GM10847 (cell line): ENCODE measurements around the gene ENTPD6.

Experiments used
- POLR2A ChIP-seq: IDR thresholded peaks from 2 replicates; pipeline ENCODE4 v1.6.1; 2011; ENCODE audit not compliant: insufficient read length; ENCODE audit errors: extremely low read depth

Gene ENTPD6

DNA sequence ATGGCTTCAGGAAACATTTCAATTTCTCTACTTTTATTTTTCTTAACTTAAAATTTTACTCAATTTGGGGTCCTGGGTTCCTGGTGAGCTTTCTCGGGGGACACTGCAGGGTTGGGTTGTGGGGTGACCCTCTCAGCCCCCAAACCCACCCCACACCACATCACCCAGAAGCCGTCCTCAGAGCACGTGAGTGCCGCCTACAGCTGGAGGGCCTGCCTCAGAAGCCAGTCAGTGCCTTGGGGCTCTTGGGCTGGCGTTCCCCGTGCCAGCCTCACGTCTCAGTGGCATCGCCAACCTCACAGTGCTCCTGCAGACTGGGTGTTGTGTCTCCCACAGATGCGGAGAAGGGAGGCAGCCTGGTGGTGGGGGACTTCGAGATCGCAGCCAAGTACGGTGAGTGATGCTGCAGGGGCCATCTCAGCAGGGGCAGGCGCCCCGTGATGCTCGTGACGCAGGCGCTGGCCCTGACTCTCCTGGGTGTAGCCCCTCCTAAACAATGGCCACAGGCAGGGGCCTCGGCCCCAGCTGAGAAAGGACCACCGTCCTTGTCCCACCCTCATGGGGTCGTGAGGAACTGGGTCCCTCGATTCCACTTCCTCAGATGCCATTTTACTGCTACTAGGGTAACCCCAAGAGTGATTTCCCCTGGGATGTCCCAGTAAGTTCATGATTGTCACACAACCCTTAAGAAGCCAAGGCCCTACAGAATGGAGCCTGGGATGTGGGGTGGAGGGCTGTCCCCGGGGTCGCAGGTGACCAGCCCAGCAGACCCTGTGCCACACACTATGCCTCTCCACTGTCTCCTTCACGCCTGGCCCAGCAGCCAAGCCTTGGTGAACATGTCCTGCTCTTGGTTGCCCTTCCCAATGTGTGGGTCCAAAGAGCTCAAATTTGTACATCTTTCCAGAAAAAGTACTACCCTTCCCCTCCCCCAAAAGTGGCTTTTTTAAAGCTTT, 28.5 kb downstream of the ENTPD6 start:
- TF ChIP-seq POLR2A = no peak

DNA sequence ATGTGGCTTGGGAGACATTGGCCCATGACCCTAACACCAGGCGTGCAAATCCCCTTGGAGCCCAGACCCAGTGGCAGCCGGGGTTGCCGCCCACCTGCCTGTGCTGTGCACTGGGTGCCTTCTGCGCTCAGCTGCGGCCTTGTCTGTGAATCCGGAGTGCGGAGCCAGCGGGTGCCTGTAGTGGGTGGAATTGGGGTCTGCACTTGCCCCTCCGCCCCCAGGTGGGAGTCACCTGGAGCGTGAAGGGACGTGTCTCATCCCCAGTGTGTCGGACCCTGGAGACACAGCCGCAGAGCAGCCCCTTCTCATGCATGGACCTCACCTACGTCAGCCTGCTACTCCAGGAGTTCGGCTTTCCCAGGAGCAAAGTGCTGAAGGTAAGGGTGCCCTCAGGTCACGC, 29.4 kb downstream of the ENTPD6 start:
- no peak for TF ChIP-seq POLR2A

DNA sequence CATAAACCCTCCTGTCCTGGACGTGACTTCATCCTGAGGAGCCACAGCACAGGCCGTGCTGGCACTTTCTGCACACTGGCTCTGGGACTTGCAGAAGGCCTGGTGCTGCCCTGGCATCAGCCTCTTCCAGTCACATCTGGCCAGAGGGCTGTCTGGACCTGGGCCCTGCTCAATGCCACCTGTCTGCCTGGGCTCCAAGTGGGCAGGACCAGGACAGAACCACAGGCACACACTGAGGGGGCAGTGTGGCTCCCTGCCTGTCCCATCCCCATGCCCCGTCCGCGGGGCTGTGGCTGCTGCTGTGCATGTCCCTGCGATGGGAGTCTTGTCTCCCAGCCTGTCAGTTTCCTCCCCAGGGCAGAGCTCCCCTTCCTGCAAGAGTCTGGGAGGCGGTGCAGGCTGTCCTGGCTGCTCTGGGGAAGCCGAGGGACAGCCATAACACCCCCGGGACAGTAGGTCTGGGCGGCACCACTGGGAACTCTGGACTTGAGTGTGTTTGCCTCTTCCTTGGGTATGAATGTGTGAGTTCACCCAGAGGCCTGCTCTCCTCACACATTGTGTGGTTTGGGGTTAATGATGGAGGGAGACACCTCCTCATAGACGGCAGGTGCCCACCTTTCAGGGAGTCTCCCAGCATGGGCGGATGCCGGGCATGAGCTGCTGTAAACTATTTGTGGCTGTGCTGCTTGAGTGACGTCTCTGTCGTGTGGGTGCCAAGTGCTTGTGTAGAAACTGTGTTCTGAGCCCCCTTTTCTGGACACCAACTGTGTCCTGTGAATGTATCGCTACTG, 30.3 kb downstream of the ENTPD6 start:
- TF ChIP-seq POLR2A = no peak

DNA sequence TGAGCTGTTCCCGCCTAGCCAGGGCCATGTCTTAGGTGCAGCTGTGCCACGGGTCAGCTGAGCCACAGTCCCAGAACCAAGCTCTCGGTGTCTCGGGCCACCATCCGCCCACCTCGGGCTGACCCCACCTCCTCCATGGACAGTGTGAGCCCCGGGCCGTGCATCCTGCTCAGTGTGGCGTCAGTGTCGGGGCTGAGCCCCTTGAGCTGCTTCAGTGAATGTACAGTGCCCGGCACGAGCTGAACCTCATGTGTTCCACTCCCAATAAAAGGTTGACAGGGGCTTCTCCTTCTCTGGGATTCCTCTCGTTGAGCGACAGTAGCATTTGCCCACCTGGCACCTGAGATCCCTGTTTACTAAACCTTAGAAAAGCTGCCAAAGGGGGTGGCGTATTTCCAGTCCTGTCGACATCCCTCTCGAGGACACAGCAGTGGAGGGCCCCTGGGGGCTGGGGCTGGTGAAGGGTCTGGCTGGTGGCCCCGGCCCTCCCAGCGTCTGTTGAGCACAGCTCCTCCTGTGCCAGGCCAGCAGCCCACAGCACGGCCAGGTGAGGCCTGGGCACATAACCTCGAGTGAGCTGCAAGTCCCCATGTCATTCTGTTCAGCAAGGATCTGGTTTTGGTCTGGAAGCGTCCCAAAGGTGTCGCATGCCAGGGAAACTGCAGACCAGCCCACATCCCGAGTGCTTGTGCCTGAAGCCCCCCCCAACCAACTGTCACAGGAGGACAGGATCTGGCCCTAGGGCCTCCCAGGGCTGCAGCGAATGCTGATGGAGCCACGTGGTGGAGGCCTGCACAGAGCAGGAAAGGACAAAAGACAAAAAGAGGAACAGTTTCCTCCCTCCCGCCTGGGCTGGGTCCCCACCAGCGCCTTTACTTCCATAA, 31.2 kb downstream of the ENTPD6 start:
- no peak for TF ChIP-seq POLR2A

DNA sequence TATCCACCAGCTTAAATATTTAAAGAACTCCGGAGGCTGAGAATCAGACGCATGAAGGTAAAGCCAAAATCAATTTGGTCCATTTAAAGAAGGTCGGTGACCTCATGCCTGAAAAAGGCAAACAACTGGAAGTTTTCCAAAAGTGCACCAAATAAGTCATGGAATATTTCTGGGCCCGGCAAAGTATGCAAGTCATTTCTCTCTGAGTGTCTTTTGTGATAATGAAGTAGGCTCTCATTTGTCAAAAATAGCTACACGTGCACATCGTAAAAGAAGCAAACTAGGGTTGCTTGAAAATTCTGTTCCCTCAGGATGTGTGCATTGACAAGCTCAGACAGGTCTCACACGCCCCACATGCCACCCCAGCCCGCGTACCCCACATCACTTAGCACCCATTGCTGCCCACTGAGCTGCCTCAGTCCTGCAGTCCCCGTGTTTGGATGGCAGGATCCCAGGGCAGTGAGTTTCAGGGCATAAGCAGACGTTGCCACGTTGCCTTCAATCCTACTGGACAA, 31.9 kb downstream of the ENTPD6 start:
- no peak for TF ChIP-seq POLR2A

DNA sequence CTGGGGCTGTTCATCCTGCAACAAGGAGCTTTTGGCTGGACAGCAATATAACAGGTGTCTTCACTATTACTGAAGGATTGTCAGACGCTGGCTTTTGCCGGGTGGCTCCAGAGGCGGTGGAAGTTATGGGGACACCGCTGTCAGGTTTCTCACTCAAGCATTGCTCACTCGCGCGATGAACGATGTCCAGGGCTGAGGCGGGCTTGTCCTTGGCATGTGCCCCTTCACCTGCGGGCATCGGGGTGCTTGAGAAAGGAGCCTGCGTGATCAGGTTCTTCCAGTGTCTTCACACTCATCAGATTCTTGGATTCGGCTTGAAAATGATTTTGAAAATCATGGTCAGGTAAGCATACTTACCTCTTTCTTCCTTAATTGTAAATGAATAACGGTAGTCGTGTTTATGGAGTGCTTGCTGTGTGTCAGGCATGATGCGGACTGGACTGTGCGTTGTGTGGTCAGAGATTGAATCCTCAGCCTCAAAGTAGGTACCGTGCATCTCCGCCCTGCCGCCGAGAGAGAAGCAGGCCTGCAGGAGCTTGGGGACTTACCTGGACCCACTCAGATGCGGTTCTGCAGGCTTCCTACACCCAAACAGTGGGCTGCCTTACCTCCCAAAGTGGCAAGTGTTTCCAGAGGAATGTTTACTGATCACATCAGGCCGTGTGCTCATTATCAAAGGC, 34.1 kb downstream of the ENTPD6 start:
- TF ChIP-seq POLR2A = no peak

DNA sequence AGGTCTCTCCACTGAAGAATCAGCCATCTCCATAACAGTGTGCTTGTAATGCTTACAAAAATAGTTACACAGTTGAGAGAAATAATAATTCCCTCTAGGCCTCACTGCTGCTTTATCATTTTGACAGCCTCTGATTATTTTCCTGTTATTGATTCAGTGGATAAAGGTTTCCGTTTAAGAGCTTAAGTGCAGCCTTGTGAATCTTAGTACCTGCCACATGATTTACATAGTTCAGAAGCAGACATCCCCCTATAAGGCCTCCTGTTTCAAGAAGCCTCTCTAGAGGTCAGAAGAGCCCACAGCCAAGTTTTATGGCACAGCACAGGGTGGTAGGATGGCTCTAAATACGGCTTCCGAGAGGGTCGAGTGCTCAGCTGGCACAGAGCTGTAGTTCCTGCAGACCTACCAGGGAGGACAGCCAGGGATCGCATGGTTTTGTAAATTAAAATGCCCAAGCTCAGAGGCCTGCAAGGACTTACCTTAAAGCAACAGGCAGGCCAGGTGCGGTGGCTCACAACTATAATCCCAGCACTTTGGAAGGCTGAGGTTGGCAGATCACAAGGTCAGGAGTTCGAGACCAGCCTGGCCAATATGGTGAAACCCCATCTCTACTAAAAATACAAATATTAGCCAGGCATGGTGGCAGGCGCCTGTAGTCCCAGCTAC, 34.8 kb downstream of the ENTPD6 start:
- TF ChIP-seq POLR2A = no peak

DNA sequence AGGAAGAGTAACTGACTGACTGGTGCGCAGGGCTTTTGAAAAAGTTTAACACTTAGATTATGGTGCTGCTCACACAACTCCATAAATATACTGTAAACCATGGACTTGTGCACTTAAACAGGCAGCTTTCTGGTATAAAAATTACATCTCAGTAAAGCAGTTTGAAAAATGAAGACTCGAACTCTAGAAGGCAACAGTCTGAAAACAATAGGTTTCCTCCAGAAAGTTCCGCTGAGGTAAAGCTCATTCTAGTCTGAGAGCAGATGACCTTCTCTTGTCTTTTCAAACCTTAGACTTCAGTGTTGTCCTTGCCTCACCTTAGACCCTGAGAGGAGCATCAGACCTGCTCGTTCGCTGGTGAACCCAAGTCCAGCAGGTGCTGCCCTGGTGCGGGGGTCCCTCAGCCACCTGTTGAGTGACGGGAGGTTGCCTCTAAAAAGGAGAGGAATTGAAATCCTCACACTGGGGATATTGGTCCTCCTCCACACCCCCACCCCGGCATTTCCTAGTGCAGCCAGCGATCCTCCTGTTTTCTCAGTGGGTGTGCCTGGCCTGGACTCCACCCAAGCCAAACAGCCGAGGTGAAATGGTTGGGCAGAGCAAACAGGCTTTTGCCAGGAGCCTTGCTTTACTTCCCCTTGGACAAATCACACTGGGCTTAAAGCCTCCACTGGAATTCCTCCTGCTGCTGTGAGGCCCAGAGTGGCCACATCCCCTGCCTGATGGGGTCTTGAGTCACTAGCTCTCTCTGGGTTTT, 37.7 kb downstream of the ENTPD6 start:
- TF ChIP-seq POLR2A = no peak

DNA sequence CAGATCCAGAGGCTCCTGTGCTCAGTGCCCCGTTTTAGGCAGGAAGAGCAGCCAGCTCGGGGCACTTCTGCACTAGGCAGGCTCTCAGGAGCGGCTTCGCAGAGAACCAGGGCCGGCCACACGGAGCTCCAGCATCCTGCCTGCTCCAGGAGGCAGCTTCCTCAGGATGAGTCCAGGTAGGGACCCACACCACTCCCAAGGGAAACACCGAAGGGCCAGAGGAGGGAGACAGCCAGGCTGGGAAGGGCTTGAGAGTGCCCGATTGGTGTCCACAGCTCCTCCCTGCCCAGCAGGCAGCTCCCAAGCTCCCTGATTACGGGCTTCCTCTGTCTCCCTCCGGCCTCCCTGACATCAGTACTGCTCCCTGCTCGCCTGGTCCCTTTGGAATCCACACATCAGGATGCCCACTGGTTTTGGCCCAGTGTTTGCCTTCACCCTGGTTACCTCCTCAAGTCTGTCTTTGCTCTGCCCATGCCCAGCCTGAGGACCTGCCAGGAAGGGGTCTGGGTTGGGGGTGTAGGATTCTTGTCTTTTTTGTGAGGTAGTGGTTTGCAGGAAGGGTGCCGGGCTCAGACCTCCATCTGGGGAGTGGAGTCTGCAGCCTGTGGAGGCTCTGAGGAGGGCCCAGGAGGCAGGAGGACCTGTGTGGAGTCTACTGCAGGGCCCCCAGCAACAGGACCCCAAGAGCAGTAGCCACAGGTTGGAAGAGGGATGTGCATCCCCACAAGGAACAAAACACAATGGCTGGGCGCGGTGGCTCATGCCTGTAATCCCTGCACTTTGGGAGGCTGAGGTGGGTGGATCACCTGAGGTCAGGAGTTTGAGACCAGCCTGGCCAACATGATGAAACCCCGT, 41.2 kb downstream of the ENTPD6 start:
- no peak for TF ChIP-seq POLR2A

DNA sequence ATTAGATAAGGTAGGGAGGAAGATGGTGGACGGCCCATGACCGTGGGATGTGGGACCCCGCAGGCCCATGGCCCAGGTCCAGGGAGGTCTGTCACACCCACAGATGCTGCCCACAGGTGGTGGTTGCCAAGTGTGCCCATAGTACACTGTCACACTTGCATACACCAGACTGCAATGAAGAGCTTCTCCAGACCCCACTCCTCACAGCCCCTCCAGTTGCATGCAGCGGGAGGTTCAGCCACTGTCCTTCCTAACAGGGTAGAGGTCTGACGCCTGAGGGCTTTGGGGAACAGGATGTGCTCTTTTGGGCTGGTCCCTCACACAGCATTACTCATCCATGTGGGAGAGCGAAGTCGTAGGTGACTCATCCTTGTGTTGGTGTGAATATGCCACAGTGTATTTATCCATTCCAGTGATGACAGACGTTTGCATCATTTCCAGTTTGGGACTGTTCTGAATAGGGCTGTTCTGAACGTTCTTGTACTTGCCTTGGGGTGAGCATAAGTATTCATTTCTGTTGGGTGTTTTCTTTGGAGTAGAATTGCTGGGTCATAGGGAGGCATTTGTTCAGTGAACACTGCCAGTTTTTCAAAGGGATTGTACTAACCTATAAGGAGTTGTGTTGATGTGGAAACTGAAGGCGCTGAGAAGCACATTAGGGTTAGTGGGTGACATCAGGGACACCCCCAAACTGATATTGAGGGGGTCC, 42.3 kb downstream of the ENTPD6 start:
- TF ChIP-seq POLR2A = no peak

DNA sequence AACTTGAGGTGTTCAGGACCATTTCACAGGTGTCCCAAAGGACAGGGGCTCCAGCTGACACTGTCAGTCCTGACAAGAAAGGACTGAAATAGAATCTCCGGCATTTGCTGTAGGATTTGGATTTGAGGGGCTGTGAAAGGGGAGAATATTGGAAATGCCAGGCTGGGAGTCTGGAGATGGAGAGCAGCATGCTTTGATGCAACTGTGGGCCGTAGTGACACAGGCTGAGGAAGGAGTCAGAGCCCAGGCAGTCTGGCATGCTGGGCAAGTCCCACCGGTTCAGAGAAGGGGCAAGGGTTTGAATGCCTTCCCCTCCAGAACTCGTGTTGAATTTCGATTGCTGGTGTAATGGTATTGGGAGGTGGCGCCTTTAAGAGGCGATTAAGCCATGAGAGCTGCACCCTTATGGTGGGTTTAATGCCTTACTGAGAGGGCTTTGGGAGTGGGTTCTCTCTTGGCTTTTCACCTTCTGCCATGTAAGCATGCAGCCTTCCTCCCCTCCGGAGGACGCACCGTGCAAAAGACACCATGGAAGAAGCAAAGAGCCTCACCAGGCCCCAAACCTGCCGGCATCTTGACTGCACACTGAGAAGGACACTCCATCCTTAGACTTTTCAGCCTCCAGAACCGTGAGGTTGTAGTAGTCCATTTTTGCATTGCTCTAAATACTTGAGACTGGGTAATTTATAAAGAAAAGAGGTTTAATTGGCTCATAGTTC, 43.0 kb downstream of the ENTPD6 start:
- TF ChIP-seq POLR2A = no peak
